C4-2B (cell line): Measurements from ENCODE around the gene CTAG1A.

Experiments used
- H3K27ac ChIP-seq: fragments of 450-650 bp; 2 replicates; pipeline ENCODE4 v1.5.1; 2017
- CTCF ChIP-seq: fragments of 450-650 bp; conservative IDR thresholded peaks from 2 replicates; pipeline ENCODE4 v1.5.1; 2017; ENCODE audit warnings: mild to moderate bottlenecking
- ZFX ChIP-seq: fragments of 450-650 bp; IDR thresholded peaks from 2 replicates; pipeline ENCODE4 v1.6.1; 2017

The CTAG1A gene

DNA sequence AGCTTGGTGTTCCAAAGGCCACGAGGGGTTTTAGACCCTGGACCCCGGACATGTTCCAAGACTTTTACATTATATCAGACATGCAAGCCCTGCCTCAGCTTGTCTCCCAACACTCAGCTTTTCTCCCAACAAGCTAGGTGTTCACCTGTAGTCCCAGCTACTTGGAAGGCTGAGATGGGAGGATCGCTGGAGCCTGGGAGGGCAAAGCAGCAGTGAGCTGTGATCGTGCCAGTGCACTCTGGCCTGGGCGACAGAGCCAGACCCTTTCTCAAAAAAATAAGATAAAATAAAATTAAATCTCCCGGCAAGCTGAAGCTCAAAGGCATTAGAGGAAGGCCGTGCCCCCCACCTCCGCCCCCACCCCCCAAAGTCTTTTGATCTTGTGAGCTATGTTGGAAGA is 13.7 kb downstream of the CTAG1A start:
- no peak for TF ChIP-seq ZFX
- TF ChIP-seq CTCF = no peak
- H3K27ac ChIP-seq = no peak overlapping the region

GRCh38 chrX:154599531-154599930 is 14.6 kb downstream of the CTAG1A start:
- TF ChIP-seq CTCF (no peak), ZFX (no peak)
- no peak overlapping the region for H3K27ac ChIP-seq

- H3K27ac ChIP-seq = no peak overlapping the region
- TF ChIP-seq CTCF = no peak
- TF ChIP-seq ZFX = no peak
These were observed 15.9 kb downstream of the CTAG1A start for GRCh38 chrX:154600759-154601374.

- TF ChIP-seq CTCF (no peak), ZFX (no peak)
- no peak overlapping the region for H3K27ac ChIP-seq
These were observed 17.3 kb downstream of the CTAG1A start for GRCh38 chrX:154602226-154602625.

- no peak for TF ChIP-seq ZFX
- TF ChIP-seq CTCF = no peak
- H3K27ac ChIP-seq = no peak overlapping the region
These were observed 18.0 kb downstream of the CTAG1A start for GRCh38 chrX:154602766-154603437.

GRCh38 chrX:154603438-154604430 is 18.8 kb downstream of the CTAG1A start:
- H3K27ac ChIP-seq = no peak overlapping the region
- no peak for TF ChIP-seq ZFX

GRCh38 chrX:154605566-154605965 is 20.6 kb downstream of the CTAG1A start:
- no peak for TF ChIP-seq CTCF
- TF ChIP-seq ZFX = no peak

More at GRCh38 chrX:154605566-154605965, 20.6 kb downstream of the CTAG1A start:
- no peak overlapping the region for H3K27ac ChIP-seq
